HUES48 (cell line): Measurements from ENCODE around the gene NT5C3B.
"Not testable (repeated sequence)": the region's sequence is repeated elsewhere in the genome, so short reads cannot be mapped to it uniquely, and the experiment has no call there.

Experiments
- H3K27ac ChIP-seq: one replicate; pipeline ENCODE4 v1.7.0; 2013; ENCODE audit warnings: low read depth, low read length, inconsistent platforms
- H3K27me3 ChIP-seq: 2 replicates; pipeline ENCODE4 v1.6.1; 2013; ENCODE audit warnings: mild to moderate bottlenecking, low read length; ENCODE audit not compliant: control insufficient read depth, insufficient read depth
- H3K36me3 ChIP-seq: 2 replicates; pipeline ENCODE4 v1.6.1; 2013; ENCODE audit warnings: low read length; ENCODE audit not compliant: control insufficient read depth, insufficient read depth
- H3K4me1 ChIP-seq: 2 replicates; pipeline ENCODE4 v1.6.1; 2013; ENCODE audit warnings: mild to moderate bottlenecking, low read length; ENCODE audit not compliant: control insufficient read depth, insufficient read depth
- H3K4me3 ChIP-seq: 2 replicates; pipeline ENCODE4 v1.5.1; 2013; ENCODE audit warnings: mild to moderate bottlenecking, low read depth, low read length
- H3K9ac ChIP-seq: 2 replicates; pipeline ENCODE4 v1.6.1; 2013; ENCODE audit warnings: mild to moderate bottlenecking, low read depth, low read length, moderate library complexity
- H3K9me3 ChIP-seq: 2 replicates; pipeline ENCODE4 v1.6.1; 2013; ENCODE audit warnings: low read length; ENCODE audit not compliant: control insufficient read depth, insufficient read depth

NT5C3B gene

DNA sequence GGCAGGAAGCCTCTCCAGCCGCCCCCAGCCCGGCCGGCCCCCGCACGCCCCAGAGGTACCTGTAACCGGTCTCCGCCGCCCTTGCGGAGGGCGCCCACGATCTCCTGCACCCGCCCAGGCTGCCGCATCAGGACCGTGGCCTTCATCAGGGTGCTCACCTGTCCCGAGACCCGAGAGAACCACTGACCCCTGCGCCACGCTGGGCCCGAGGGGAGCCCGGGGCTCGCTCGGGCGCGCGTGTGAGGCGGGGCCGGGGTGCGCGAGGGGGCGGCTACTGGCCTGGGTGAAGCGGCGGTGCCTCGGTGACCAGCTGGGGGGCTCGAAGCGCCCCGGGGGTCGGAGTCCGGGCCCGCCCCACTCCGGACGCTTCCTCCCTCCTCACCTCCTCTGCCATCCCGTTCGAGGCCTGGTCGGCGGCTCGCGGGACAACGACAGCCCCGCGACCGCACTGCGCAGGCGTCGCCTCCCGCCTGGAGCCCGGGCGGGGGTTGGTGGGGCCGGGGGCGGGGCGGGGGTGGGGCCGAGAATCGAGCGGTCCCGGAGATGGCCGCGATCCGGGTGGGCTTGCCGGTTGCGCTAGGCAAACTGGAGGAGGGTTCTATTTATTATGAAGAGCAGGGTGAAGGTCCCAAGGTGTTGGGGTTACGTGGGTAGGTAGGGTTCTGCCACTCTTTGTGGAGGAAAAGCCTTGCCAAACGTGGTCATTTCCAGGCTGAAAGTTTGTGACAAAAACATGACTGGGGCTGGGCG is at the start of gene NT5C3B:
TSS of gene NT5C3B (minus strand) at position 433 of the 750 bp plus-strand sequence. CDS start at position 394, 39 bp downstream.
- Histone ChIP-seq H3K4me3 (peak within 1 kb of the TSS; percentile 83), H3K27ac (no peak within 1 kb of the TSS), H3K9ac (peak within 1 kb of the TSS; percentile 61; the same call in 1 of the 2 replicates), H3K9me3 (no peaks in the 10 kb centered on the region), H3K4me1 (peaks cover 6% of the 10 kb centered on the region; the same call in 1 of the 2 replicates), H3K36me3 (peaks cover 24% of the 10 kb centered on the region), H3K27me3 (peaks cover 7% of the 10 kb centered on the region)

GRCh38 chr17:41885733-41886132 is 49.7 kb upstream of the NT5C3B start:
- H3K9me3 ChIP-seq, result no peaks in the 10 kb centered on the region
- H3K36me3 ChIP-seq, result peaks cover 92% of the 10 kb centered on the region
- H3K27ac ChIP-seq, result no peak overlapping the region
- no peak overlapping the region for H3K4me3 ChIP-seq
- no peaks in the 10 kb centered on the region for H3K4me1 ChIP-seq
- H3K27me3 ChIP-seq, result no peaks in the 10 kb centered on the region
- H3K9ac ChIP-seq, result no peak overlapping the region

- Histone ChIP-seq H3K9ac (no peak overlapping the region), H3K27ac (no peak overlapping the region), H3K4me3 (no peak overlapping the region), H3K4me1 (no peaks in the 10 kb centered on the region), H3K27me3 (no peaks in the 10 kb centered on the region), H3K9me3 (peaks cover 6% of the 10 kb centered on the region; the same call in 1 of the 2 replicates), H3K36me3 (peaks cover 97% of the 10 kb centered on the region)
Measured at GRCh38 chr17:41882756-41883155, 46.7 kb upstream of the NT5C3B start.

DNA sequence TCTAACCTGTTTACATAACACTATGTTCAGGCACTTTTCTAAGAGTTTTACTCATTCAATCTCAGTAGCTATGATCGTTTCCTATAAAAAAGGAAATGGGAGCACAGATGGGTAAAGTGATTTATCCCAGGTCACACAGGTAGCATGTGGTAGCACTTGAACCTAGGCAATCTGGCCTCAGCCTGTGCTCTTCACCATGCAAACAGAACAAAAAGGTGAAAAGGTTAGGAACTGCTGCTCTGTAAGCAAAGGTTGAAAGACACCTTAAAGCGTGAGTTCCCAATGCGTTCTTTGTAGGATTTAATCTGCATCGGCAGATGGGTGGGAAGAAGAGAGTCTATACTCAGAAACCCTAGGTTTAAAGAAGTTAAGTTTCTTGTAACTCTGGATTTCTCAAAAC is 44.1 kb upstream of the NT5C3B start:
- H3K9me3 ChIP-seq, result peaks cover 6% of the 10 kb centered on the region; the same call in 1 of the 2 replicates
- H3K4me3 ChIP-seq, result no peak overlapping the region
- H3K9ac ChIP-seq, result no peak overlapping the region
- peaks cover 84% of the 10 kb centered on the region for H3K36me3 ChIP-seq
- no peak overlapping the region for H3K27ac ChIP-seq
- no peaks in the 10 kb centered on the region for H3K4me1 ChIP-seq
- no peaks in the 10 kb centered on the region for H3K27me3 ChIP-seq

GRCh38 chr17:41874293-41874670 is 38.2 kb upstream of the NT5C3B start:
- not testable (repeated sequence) for H3K27me3 ChIP-seq, H3K9me3 ChIP-seq, H3K4me1 ChIP-seq, H3K4me3 ChIP-seq, H3K9ac ChIP-seq, H3K27ac ChIP-seq
- peaks cover 84% of the 10 kb centered on the region for H3K36me3 ChIP-seq

DNA sequence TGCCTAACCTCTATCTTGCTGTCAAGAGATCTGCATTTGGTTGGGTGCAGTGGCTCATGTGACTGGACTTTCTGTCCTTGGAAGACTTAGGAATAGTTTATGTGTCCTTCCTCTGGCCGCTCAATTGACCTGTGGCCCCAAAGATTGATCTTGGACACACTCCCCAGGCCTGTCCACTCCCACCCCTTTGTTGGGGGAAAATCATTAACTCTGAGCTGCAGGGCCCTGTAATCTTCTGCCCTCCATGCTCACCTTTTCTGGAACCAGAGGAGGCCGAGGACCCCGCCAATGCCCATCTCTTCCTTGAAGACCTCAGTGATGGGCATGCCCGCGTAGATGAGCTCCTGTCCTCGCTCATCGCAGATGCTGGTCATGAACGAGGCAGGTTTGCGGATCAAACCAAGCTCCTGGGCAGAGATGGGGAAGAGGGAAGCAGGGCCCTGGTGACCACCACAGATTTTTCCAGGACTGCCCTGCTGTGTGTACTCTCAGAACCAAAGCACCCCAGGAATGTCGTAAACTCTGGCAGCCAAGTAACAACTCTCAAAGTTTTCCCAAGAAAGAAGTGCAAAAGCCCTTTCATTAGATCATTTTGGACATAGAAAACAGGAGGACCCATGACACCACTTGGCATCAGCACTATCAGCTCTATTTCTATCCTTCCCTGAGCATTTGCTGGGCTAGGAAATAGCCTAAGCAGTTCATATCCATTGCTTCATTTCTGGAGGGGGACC is 37.7 kb upstream of the NT5C3B start:
- peaks cover 6% of the 10 kb centered on the region; the same call in 1 of the 2 replicates for H3K9me3 ChIP-seq
- H3K4me3 ChIP-seq, result no peak overlapping the region
- H3K27ac ChIP-seq, result no peak overlapping the region
- H3K27me3 ChIP-seq, result no peaks in the 10 kb centered on the region
- no peak overlapping the region for H3K9ac ChIP-seq
- peaks cover 84% of the 10 kb centered on the region for H3K36me3 ChIP-seq
- no peaks in the 10 kb centered on the region for H3K4me1 ChIP-seq

- Histone ChIP-seq H3K4me3 (no peak overlapping the region), H3K9me3 (no peaks in the 10 kb centered on the region), H3K27me3 (no peaks in the 10 kb centered on the region), H3K36me3 (peaks cover 82% of the 10 kb centered on the region), H3K27ac (no peak overlapping the region), H3K9ac (no peak overlapping the region), H3K4me1 (no peaks in the 10 kb centered on the region)
Measured at GRCh38 chr17:41871789-41872188, 35.8 kb upstream of the NT5C3B start.

DNA sequence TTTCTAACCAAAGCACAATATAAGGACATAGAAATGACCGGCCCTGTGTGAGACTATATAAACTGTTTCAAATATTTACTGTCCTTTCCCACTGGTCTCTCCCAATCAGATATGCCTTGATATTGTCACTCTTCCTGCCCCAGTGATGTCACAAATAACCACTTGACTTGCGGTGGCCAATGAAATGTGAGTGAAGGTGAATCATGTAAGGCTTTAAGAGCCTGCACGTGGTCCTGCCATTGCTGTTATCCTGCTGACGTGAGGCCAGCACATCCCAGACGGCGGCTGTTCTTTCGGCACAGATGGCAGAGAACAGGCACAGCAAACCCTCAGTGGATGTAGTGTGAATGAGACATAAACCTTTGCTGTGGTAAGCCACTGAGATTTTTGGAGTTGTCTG is 34.6 kb upstream of the NT5C3B start:
- H3K27me3 ChIP-seq, result no peaks in the 10 kb centered on the region
- no peak overlapping the region for H3K27ac ChIP-seq
- no peaks in the 10 kb centered on the region for H3K4me1 ChIP-seq
- H3K36me3 ChIP-seq, result peaks cover 84% of the 10 kb centered on the region
- no peaks in the 10 kb centered on the region for H3K9me3 ChIP-seq
- H3K9ac ChIP-seq, result no peak overlapping the region
- H3K4me3 ChIP-seq, result no peak overlapping the region

DNA sequence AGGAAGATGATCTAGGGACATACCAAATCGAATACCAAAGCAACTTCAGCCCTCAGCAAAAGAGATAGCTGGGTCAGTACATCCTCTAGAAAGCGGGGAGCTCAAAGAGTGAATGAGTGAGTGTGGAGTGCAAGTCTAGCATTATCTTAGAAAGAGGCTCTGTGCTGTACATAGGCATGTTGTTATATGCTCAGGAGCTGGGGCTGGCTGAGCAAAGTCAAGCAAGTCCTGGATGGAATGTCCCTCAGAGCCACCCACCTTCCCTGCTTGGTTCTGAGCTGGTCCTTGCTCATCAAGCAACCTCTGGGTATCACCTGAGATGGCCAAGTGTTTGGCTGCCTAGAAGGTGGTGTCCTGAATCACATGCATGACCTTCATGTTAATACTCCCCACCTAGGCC is 34.1 kb upstream of the NT5C3B start:
- Histone ChIP-seq H3K27me3 (no peaks in the 10 kb centered on the region), H3K27ac (no peak overlapping the region), H3K36me3 (peaks cover 83% of the 10 kb centered on the region), H3K4me3 (no peak overlapping the region), H3K9ac (no peak overlapping the region), H3K9me3 (no peaks in the 10 kb centered on the region), H3K4me1 (no peaks in the 10 kb centered on the region)

- Histone ChIP-seq H3K27ac (no peak overlapping the region), H3K36me3 (peaks cover 78% of the 10 kb centered on the region), H3K4me1 (no peaks in the 10 kb centered on the region), H3K9me3 (no peaks in the 10 kb centered on the region), H3K27me3 (no peaks in the 10 kb centered on the region), H3K4me3 (no peak overlapping the region), H3K9ac (no peak overlapping the region)
Measured at GRCh38 chr17:41869426-41869825, 33.4 kb upstream of the NT5C3B start.

- H3K4me3 ChIP-seq, result no peak overlapping the region
- H3K9ac ChIP-seq, result no peak overlapping the region
- H3K9me3 ChIP-seq, result no peaks in the 10 kb centered on the region
- H3K4me1 ChIP-seq, result peaks cover 7% of the 10 kb centered on the region; the same call in 1 of the 2 replicates
- H3K27me3 ChIP-seq, result no peaks in the 10 kb centered on the region
- H3K36me3 ChIP-seq, result peaks cover 69% of the 10 kb centered on the region
- H3K27ac ChIP-seq, result no peak overlapping the region
Measured at GRCh38 chr17:41868568-41868967, 32.5 kb upstream of the NT5C3B start.
